Calu3 (cell line): ENCODE results near the gene RNF141. TPM values are rescaled to one million over a fixed set of nuclear protein-coding genes. Genes with fewer than 3 reads are reported as not detected.

Source experiments
- BruUV-seq: library from RNA; stranded (reverse); fragments of 400-500 nt; replicated peaks from 2 replicates; lab custom pipeline; 2021; lab: Mats Ljungman, UMichigan
- CTCF ChIA-PET: fragments of 300-600 bp; sonication (Branson Sonifier 250); formaldehyde crosslinking; loops from one replicate; lab custom pipeline; 2022; ENCODE audit warnings: antibody characterized with exemption; lab: Charles Lee
- DNase-seq: peaks from one replicate; pipeline ENCODE4 v3.0.0; 2022
- H3K27ac Mint-ChIP-seq: one replicate; pipeline ENCODE4 v1.8.0; 2022; ENCODE audit warnings: mixed read lengths; ENCODE audit not compliant: unreplicated experiment
- H3K27me3 Mint-ChIP-seq: one replicate; pipeline ENCODE4 v1.8.0; 2022; ENCODE audit warnings: mixed read lengths; ENCODE audit not compliant: unreplicated experiment
- H3K36me3 Mint-ChIP-seq: one replicate; pipeline ENCODE4 v1.8.0; 2022; ENCODE audit warnings: mild to moderate bottlenecking, moderate library complexity, mixed read lengths; ENCODE audit not compliant: insufficient read depth, unreplicated experiment
- H3K4me1 Mint-ChIP-seq: one replicate; pipeline ENCODE4 v1.8.0; 2022; ENCODE audit warnings: mild to moderate bottlenecking, low read depth, mixed read lengths; ENCODE audit not compliant: unreplicated experiment
- H3K4me3 Mint-ChIP-seq: one replicate; pipeline ENCODE4 v1.8.0; 2022; ENCODE audit warnings: mild to moderate bottlenecking, low read depth, moderate library complexity, mixed read lengths; ENCODE audit not compliant: unreplicated experiment
- H3K9me3 Mint-ChIP-seq: one replicate; pipeline ENCODE4 v1.8.0; 2022; ENCODE audit warnings: low read depth, mixed read lengths; ENCODE audit not compliant: unreplicated experiment
- CTCF ChIP-seq: fragments of 200-600 bp; IDR thresholded peaks from one replicate; pipeline ENCODE4 v1.8.0; 2022; ENCODE audit warnings: antibody characterized with exemption; ENCODE audit not compliant: unreplicated experiment
- intact Hi-C: fragments of 100-400 bp; cut with micrococcal nuclease; formaldehyde crosslinking; loops from one replicate; pipeline ENCODE4 v1.10.0; 2022; ENCODE audit not compliant: unreplicated experiment
- total RNA-seq: library from RNA; stranded (reverse); gene quantifications from 2 replicates; pipeline ENCODE4 v1.2.3, GENCODE V29; 2022

Gene RNF141
- total RNA-seq, 1 experiment from 2014 or later = 33.9 TPM

- Mint-ChIP-seq H3K27ac (peak overlapping the region; percentile 12), H3K4me1 (peaks cover 22% of the 10 kb centered on the region), H3K4me3 (no peak overlapping the region), H3K27me3 (no peaks in the 10 kb centered on the region), H3K36me3 (no peaks in the 10 kb centered on the region), H3K9me3 (peaks cover 5% of the 10 kb centered on the region)
- CTCF ChIA-PET = interaction anchor here (1.9 kb wide), 1 partner anchor 11 kb away, joined by 7 read pairs; the partner anchor contains the start of gene RNF141
- intact Hi-C loops = no loop called here
- BruUV-seq = no TSS peak
- DNase-seq = no peak
- no peak for TF ChIP-seq CTCF
Measured at GRCh38 chr11:10551845-10552352, 10.9 kb upstream of the RNF141 start.

GRCh38 chr11:10551290-10551592 lies 10.3 kb upstream of the RNF141 start:
- H3K27me3 Mint-ChIP-seq = no peaks in the 10 kb centered on the region
- no peak for TF ChIP-seq CTCF
- H3K27ac Mint-ChIP-seq = no peak overlapping the region
- CTCF ChIA-PET = interaction anchor here (1.9 kb wide), 1 partner anchor 10 kb away, joined by 7 read pairs; the partner anchor contains the start of gene RNF141
- no TSS peak for BruUV-seq
- H3K36me3 Mint-ChIP-seq = no peaks in the 10 kb centered on the region
- no peak overlapping the region for H3K4me3 Mint-ChIP-seq
- no peak for DNase-seq
- H3K9me3 Mint-ChIP-seq = peaks cover 5% of the 10 kb centered on the region
- intact Hi-C loops = no loop called here
- peaks cover 15% of the 10 kb centered on the region for H3K4me1 Mint-ChIP-seq

GRCh38 chr11:10550503-10551289 lies 9.7 kb upstream of the RNF141 start:
- H3K27me3 Mint-ChIP-seq = no peaks in the 10 kb centered on the region
- H3K4me3 Mint-ChIP-seq = no peak overlapping the region
- no TSS peak for BruUV-seq
- H3K9me3 Mint-ChIP-seq = peaks cover 5% of the 10 kb centered on the region
- H3K36me3 Mint-ChIP-seq = no peaks in the 10 kb centered on the region
- H3K4me1 Mint-ChIP-seq = peaks cover 15% of the 10 kb centered on the region
- TF ChIP-seq CTCF = no peak
- DNase-seq = no peak
- H3K27ac Mint-ChIP-seq = no peak overlapping the region
- intact Hi-C loops = no loop called here
- CTCF ChIA-PET = interaction anchor here (1.9 kb wide), 1 partner anchor 10 kb away, joined by 7 read pairs; the partner anchor contains the start of gene RNF141

- H3K27ac Mint-ChIP-seq = no peak overlapping the region
- no peaks in the 10 kb centered on the region for H3K27me3 Mint-ChIP-seq
- CTCF ChIA-PET = interaction anchor here (0.5 to 0.9 kb wide), 2 partner anchors 16 to 69 kb away, joined by 3 to 4 read pairs; no protein-coding TSS in a partner anchor
- H3K36me3 Mint-ChIP-seq = peaks cover 17% of the 10 kb centered on the region
- peaks cover 10% of the 10 kb centered on the region for H3K4me1 Mint-ChIP-seq
- no peak for TF ChIP-seq CTCF
- no TSS peak for BruUV-seq
- DNase-seq = no peak
- intact Hi-C loops = no loop called here
- no peaks in the 10 kb centered on the region for H3K9me3 Mint-ChIP-seq
- H3K4me3 Mint-ChIP-seq = no peak overlapping the region
Measured at GRCh38 chr11:10544491-10545465, 3.8 kb upstream of the RNF141 start.
